Thyroid gland (tissue), 4 donors: Measurements from ENCODE around the gene ANKS1A. TPM values are rescaled to one million over a fixed set of nuclear protein-coding genes. Genes with fewer than 3 reads are reported as not detected.
A peak's percentile ranks its signal among the peaks of the same experiment; 100 is the strongest.

Experiments
- DNase-seq, 2 donors: peaks; one replicate each; pipeline ENCODE4 v3.0.0-alpha.2; 2019
- H3K27ac ChIP-seq, 3 donors: fragments of 200-600 bp; sonication (generic); 1 replicate in 2 of 3; 2 replicates in 1 of 3; pipeline ENCODE4 v1.5.1; 2016 to 2019; ENCODE audit warnings: mild to moderate bottlenecking in 1 of 3, moderate library complexity in 1 of 3
- H3K27me3 ChIP-seq: fragments of 200-600 bp; sonication (generic); one replicate; pipeline ENCODE4 v1.5.1; 2019
- H3K36me3 ChIP-seq, 2 donors: fragments of 200-600 bp; sonication (generic); one replicate each; pipeline ENCODE4 v1.5.1; 2016 to 2019
- H3K4me1 ChIP-seq, 2 donors: fragments of 200-600 bp; sonication (generic); one replicate each; pipeline ENCODE4 v1.5.1; 2017 to 2019
- H3K4me3 ChIP-seq, 3 donors: fragments of 200-600 bp; sonication (generic); replicated peaks in 1 of 3; 1 replicate in 2 of 3; 2 replicates in 1 of 3; pipeline ENCODE4 v1.5.1; 2016; ENCODE audit warnings: mild to moderate bottlenecking in 1 of 3
- H3K9me3 ChIP-seq: fragments of 200-600 bp; sonication (generic); one replicate; pipeline ENCODE4 v1.5.1; 2017
- CTCF ChIP-seq, 6 experiments: fragments of 200-600 bp in 3 of 6; fragments of 450-650 bp in 3 of 6; sonication (generic) in 3 of 6; IDR thresholded peaks; one replicate each; pipeline ENCODE4 v1.5.1; 2016 to 2019; ENCODE audit warnings: antibody characterized with exemption in 6 of 6, mild to moderate bottlenecking in 2 of 6, inconsistent platforms in 1 of 6, moderate library complexity in 1 of 6
- POLR2A ChIP-seq, 2 donors: fragments of 450-650 bp; IDR thresholded peaks; one replicate each; pipeline ENCODE4 v1.6.1; 2017; ENCODE audit warnings: antibody characterized with exemption in 2 of 2, mild to moderate bottlenecking in 2 of 2, moderate library complexity in 1 of 2
- WGBS, 2 donors: methylation state at CpG; one replicate each; pipeline ENCODE4 v1.1.5; 2017; 5-methylcytosine and 5-hydroxymethylcytosine counted together
- intact Hi-C: fragments of 100-400 bp; cut with DNase I; formaldehyde crosslinking; loops from one replicate; pipeline ENCODE4 v1.15.1; 2023
- total RNA-seq, 4 donors: library from RNA; depleted of rRNA; stranded (reverse); fragments of >200 nt; gene quantifications; one replicate each; pipeline ENCODE4 v1.2.3, GENCODE V29; 2016

The ANKS1A gene
- total RNA-seq, 4 donors from 2014 or later: 29.9 to 43.8 (median 34.4) TPM

GRCh38 chr6:34981366-34981765 is 92.3 kb downstream of the ANKS1A start:
- 44 to 52% methylated on average over 5 of the region's 5 CpGs for WGBS, 2 donors
- TF ChIP-seq POLR2A (IDR thresholded peaks at IDR 0.05) (no peak), CTCF (IDR thresholded peaks at IDR 0.05) (no peak)
- no peak for DNase-seq
- no peaks in the 10 kb centered on the region for H3K27me3 ChIP-seq
- H3K36me3 ChIP-seq: peaks cover 2 to 9% of the 10 kb centered on the region in 2 donors
- H3K4me1 ChIP-seq: peaks cover 5 to 18% of the 10 kb centered on the region in 2 donors
- intact Hi-C loops: no loop called here
- H3K27ac ChIP-seq: no peak overlapping the region
- H3K4me3 ChIP-seq: no peak overlapping the region
- no peaks in the 10 kb centered on the region for H3K9me3 ChIP-seq

GRCh38 chr6:34981951-34982350 is 92.9 kb downstream of the ANKS1A start:
- intact Hi-C loops: no loop called here
- Histone ChIP-seq H3K4me3 (no peak overlapping the region), H3K27me3 (no peaks in the 10 kb centered on the region), H3K4me1 (peaks cover 5 to 22% of the 10 kb centered on the region in 2 donors), H3K36me3 (peaks cover 2 to 9% of the 10 kb centered on the region in 2 donors), H3K27ac (no peak overlapping the region), H3K9me3 (no peaks in the 10 kb centered on the region)
- WGBS, 2 donors: 70 to 73% methylated on average over 7 of the region's 7 CpGs
- no peak for TF ChIP-seq POLR2A (IDR thresholded peaks at IDR 0.05)
- no peak for TF ChIP-seq CTCF (IDR thresholded peaks at IDR 0.05)
- peak; percentile 20 to 23 for DNase-seq

- H3K27ac ChIP-seq: no peak overlapping the region
- peak; percentile 29 to 35 for DNase-seq
- no peak overlapping the region for H3K4me3 ChIP-seq
- WGBS, 2 donors: 80 to 81% methylated on average over 11 of the region's 11 CpGs
- peaks cover 2 to 9% of the 10 kb centered on the region in 2 donors for H3K36me3 ChIP-seq
- H3K4me1 ChIP-seq: peaks cover 5 to 27% of the 10 kb centered on the region in 2 donors
- TF ChIP-seq CTCF (IDR thresholded peaks at IDR 0.05) (peak in 4 of 6 experiments; percentile 22 to 49 (median 44)), POLR2A (IDR thresholded peaks at IDR 0.05) (no peak)
- no peaks in the 10 kb centered on the region for H3K9me3 ChIP-seq
- intact Hi-C loops: no loop called here
- H3K27me3 ChIP-seq: no peaks in the 10 kb centered on the region
These were observed 93.4 kb downstream of the ANKS1A start for GRCh38 chr6:34982424-34982852.

- H3K4me1 ChIP-seq: peaks cover 5 to 30% of the 10 kb centered on the region in 2 donors
- intact Hi-C loops: no loop called here
- 91 to 100% methylated on average over 2 of the region's 2 CpGs for WGBS, 2 donors
- no peak overlapping the region for H3K27ac ChIP-seq
- H3K4me3 ChIP-seq: no peak overlapping the region
- TF ChIP-seq POLR2A (IDR thresholded peaks at IDR 0.05) (no peak), CTCF (IDR thresholded peaks at IDR 0.05) (no peak)
- peaks cover 2 to 9% of the 10 kb centered on the region in 2 donors for H3K36me3 ChIP-seq
- H3K27me3 ChIP-seq: no peaks in the 10 kb centered on the region
- no peaks in the 10 kb centered on the region for H3K9me3 ChIP-seq
- no peak for DNase-seq
These were observed 95.4 kb downstream of the ANKS1A start for GRCh38 chr6:34984416-34984815.

GRCh38 chr6:34985236-34985635 is 96.2 kb downstream of the ANKS1A start:
- 82 to 83% methylated on average over 4 of the region's 4 CpGs for WGBS, 2 donors
- H3K27me3 ChIP-seq: no peaks in the 10 kb centered on the region
- no peak for DNase-seq
- intact Hi-C loops: no loop called here
- H3K4me3 ChIP-seq: no peak overlapping the region
- TF ChIP-seq POLR2A (IDR thresholded peaks at IDR 0.05): no peak
- no peak for TF ChIP-seq CTCF (IDR thresholded peaks at IDR 0.05)
- H3K36me3 ChIP-seq: peaks cover 2 to 9% of the 10 kb centered on the region in 2 donors
- peaks cover 13 to 35% of the 10 kb centered on the region in 2 donors for H3K4me1 ChIP-seq
- no peak overlapping the region for H3K27ac ChIP-seq
- H3K9me3 ChIP-seq: no peaks in the 10 kb centered on the region
